Right renal pelvis (tissue), 4 donors: ENCODE measurements around the gene UGT8. TPM values are rescaled to one million over a fixed set of nuclear protein-coding genes. Genes with fewer than 3 reads are reported as not detected.
"Not testable (repeated sequence)": the region's sequence is repeated elsewhere in the genome, so short reads cannot be mapped to it uniquely, and the experiment has no call there.

Source experiments
- DNase-seq, 4 donors: peaks; one replicate each; pipeline ENCODE4 v3.0.0-alpha.2; 2013; ENCODE audit warnings: low read depth in 4 of 4, low spot score in 3 of 4, missing footprints in 1 of 4
- polyA plus RNA-seq, 4 donors: library from polyadenylated mRNA; unstranded; fragments of 120-200 nt; gene quantifications; one replicate each; pipeline ENCODE4 v1.2.1, GENCODE V29; 2013; ENCODE audit not compliant: insufficient read length in 4 of 4

The UGT8 gene, protein sequence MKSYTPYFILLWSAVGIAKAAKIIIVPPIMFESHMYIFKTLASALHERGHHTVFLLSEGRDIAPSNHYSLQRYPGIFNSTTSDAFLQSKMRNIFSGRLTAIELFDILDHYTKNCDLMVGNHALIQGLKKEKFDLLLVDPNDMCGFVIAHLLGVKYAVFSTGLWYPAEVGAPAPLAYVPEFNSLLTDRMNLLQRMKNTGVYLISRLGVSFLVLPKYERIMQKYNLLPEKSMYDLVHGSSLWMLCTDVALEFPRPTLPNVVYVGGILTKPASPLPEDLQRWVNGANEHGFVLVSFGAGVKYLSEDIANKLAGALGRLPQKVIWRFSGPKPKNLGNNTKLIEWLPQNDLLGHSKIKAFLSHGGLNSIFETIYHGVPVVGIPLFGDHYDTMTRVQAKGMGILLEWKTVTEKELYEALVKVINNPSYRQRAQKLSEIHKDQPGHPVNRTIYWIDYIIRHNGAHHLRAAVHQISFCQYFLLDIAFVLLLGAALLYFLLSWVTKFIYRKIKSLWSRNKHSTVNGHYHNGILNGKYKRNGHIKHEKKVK
- polyA plus RNA-seq: 10 to 100 TPM; 55.7 to 75.7 (median 67.8) TPM

DNA sequence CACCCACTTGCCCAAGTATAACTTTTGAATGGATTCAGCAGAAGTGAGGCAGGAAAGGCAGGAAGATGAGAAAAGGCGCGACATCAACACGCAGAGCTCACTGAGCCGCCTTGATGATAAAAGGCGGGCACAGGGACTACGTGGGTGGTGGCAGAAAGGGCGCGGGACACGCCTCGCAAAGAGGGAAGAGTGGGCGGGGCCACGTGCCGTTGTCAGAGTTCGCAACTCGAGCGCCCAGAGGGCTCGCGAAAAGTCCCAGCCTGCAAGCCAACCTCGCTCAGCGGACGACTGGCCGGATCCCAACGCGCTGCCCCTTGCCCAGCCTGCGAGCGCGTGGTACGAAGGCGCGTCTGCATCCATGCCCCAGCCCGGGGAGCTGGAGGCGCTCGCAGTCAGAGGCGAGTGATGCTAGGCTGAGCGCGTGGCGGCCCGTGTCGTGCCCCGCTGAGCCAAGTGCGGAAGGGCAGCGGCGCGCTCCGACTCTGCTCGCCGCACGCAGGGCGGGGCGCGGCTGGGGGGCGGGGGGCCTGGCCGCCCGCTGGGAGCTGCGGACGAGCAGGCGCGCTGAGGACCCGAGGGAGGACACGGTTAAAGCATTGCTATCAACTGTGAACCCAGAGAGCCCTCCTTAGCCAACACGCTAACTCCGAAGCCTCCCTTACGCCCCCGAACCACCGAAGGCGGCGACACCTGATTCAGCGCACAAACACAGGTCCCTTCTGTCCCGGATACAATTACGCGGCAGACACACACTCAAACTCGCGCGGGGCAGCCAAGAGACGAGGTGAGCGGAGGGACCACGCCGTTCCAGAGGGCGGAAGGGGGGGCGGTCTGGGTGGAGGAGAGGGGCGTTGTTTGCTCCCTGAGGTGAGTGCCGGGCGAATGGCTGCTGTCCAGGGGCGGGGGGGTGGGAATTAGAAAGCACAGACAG is at the start of gene UGT8:
TSS of gene UGT8 (plus strand) at position 617 of the 931 bp plus-strand sequence. CDS start 24,074 bp downstream, outside the sequence.
- no peak for DNase-seq

DNA sequence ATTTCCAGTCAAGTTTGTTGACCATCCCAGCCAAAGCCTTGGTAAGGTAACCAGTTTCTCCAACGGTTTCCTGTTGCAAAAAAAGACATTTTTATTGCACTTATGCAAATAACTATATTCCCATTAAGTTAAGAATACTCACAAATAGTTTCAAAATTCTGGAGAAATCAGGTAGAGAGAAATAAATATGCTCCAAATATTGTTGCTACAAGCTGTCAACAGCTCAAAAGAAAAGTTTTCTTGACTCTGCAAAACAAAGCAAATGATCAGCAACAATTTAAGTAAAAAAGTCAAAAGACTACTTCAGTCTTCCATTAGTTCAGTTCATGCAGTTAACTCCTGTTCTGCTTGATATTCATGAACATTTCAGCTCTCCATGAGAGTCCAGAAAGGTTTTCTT is 49.0 kb upstream of the UGT8 start:
- no peak for DNase-seq

DNA sequence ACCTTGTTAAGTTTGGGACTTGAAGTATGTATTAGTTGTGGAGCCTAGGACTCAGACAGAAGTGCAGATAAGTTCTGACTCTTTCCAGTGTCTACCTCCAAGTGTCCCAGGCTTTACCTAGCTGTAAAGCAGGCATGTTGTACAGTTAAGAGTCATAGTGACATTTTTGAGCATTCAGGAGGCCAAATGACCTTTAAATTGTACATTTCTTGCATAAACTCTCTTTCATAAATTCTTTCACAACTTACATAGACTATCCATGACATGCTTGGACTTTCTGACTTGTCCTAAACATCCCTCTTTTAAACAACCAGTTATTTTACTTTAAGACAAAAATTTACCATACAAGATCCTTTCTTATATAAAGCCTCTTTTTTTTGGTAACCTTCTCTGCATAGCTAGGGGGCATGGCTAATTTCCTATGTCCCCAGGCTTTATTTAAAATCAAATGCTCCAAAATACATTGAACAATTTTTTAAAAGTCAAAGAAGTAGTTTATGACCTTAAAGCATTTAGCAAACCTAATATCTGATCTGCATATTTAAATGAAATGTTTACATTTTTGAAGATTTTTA is 40.1 kb upstream of the UGT8 start:
- DNase-seq: no peak

DNA sequence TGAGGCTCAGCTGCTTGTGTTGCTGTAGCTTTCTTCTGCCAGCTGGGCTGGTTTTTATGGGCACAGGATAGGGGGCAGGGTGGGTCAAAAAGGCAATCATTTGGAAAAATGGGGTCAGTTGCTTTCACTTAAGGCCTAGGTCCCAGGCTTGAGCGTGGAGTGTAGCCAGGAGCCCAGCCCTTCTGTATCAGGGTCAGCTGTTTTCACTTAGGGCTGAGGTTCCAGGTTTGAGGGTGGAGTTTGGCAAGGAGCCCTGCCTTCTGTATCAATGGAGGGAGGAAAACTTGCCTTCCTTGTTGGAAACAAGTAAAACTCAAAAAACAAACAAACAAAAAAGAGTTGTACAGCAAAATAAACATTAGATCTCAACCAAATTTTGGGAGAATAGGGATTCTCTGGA is 37.0 kb upstream of the UGT8 start:
- no peak for DNase-seq

DNA sequence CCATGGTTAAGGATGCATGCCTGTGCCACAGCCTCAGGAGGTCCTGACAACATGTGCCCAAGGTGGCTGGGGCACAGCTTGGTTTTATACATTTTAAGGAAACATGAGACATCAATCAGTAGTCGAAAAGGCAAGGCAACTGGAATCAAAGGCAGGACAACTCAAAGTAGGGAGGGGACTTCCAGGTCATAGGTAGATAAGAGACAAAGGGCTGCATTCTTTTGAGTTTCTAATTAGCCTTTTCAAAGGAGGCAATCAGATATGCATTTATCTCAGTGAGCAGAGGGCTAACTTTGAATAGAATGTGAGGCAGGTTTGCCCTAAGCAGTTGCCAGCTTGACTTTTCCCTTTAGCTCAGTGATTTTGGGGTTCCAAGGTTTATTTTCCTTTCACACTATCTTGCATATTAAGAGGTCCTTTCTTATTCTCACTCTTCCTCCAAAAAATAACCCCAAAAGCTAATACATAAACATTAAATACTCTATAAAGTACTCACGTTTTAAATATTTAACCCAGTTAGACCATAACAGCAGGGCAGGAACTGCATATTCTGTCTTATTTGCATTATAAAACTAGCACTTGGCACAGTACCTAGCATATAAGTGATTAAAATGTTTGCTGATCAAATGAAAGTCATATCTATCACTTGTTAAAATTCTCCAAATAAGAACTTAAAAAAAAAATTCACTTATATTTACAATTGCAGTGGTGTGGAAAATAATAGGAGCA is 36.3 kb upstream of the UGT8 start:
- DNase-seq: no peak

DNA sequence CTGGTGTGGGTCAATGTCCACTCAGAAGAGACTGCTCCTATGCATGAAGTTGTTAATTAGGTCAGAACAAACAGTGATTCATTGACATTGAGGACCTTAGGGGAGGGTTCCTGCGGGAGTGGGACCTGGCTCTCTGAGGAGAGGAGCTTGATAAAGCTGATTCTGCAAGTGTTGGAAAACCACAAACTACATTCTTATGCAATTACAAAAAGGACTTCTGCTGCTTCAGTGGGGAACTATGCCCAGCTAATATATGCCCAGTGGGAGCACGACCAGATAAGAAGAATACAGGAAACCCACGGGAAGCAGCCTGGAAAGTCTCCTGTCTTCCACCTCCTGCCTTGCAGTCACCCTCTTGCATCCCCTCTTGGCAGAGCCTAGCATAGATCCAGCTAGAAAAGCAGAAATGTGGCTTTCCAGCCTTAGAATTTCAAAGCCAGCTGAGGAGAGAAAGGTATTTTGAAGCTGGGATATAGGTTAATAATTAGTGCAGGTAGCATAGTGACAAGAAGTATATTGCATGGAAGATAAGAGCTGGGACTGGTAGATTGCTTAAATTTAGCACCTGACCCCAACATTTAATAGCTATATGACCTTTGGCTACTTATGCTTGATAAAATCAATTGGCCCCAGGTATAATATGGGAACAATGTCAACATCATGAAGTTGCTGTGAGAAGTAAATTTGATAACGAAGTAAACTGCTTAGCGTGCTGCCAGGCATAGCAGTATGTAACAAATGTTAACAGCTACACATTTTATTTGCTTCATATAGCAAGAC is 34.9 kb upstream of the UGT8 start:
- no peak for DNase-seq

DNA sequence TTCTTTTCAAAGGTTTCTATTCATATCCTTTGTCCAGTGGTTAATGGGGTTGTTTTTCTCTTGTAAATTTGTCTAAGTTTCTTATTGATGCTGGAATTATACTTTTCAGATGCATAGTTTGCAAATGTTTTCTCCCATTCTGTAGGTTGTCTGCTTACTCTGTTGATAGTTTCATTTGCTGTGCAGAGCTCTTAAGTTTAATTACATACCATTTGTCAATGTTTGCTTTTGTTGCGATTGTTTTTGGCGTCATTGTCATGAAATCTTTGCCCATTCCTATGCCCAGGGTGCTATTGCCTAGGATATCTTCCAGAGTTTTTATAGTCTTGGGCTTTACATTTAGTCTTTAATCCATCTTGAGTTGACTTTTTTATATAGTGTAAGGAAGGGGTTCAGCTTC is 21.2 kb upstream of the UGT8 start:
- DNase-seq: no peak

DNA sequence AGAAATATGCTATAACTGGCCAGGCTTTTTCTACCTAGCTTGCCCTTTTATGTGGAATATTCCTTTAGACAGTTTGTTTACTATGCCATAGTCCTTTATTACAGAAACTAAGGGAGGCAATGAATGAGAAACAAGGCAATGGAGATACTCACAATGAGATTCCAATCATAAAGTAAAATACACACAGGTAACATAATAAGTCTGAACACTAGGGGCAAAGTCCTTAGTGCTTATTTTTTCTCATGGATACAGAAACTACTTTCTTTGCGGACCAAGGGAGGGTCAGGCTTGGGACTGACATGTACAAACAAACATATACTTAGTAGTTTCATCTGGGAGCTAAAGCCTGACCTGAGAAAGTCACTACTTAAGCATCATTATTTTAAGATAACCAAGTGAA is 16.0 kb upstream of the UGT8 start:
- DNase-seq: no peak

DNA sequence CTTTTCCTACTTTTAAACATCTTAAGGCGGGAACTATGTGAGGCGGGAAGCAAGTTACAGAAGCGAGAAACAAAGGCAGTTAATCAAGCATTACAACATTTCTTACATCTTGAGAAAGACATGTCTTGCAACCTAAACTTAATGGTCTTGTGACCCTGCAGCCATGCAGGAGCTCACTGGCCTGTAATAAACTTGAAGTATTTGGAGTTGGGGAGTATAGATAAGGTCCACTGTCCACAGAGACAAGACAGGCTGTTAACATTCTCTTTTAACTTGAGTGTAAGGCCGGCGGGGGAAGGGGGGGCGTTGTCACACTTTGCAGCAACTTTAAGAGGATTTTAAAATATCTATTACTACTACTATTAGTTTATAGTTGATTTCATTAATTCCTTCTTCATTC is 10.3 kb upstream of the UGT8 start:
- DNase-seq: no peak

DNA sequence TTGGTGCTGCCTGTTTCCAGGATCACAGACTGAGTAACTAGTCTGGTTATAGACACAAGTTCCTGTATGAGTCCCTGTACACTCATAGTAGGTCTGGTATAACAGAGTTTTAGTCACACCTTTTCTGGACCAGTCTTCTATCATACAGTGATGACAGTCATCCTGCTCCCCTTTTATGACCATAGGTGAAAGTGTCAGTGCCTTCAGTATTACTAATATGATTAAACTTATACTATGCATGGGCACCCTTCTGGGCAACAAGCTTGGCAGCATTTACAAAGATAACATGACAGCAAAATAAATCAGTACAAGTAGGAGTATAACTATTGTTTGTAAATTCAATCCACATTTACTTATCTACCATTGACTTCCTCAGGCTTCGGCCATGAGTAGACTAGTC is 8.2 kb upstream of the UGT8 start:
- DNase-seq: not testable (repeated sequence)

DNA sequence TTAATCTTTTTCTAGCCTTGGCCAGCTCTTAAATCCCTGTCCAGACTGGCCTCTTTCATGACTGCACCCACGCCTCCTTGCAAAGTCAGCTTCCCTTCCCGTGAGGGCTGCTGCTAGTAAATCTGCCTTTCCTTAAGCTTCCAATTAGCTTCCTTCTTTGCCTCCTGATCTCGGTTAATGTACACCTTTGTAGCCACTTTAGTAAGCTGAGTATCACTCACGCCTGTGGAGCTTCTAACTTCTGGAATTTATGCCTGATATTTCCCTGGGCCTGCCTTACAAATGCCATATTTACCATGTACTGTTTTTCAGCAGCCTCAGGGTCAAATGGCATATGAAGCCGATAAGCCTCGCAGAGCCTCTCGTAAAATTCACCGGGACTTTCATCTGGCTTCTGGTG is 5.1 kb upstream of the UGT8 start:
- no peak for DNase-seq

DNA sequence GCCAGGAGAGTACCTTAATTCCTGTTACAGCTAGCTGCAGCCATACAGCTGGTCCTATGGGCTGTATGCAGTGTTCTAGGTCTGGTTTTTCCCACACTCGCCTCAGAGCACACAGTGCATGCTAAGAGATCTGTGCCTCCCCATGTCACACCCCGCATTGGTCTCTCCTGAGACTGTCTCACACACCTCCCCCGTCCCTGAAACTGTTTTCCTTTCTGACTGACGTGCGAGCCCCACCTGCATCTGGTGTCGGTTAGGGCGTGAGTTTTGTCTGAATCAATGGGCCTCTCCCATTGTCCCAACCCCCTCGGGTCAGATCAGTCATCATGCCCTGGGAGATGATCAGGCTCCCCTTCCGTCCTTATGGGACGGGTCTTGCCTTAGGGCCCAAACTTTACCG is 3.4 kb upstream of the UGT8 start:
- DNase-seq: no peak

DNA sequence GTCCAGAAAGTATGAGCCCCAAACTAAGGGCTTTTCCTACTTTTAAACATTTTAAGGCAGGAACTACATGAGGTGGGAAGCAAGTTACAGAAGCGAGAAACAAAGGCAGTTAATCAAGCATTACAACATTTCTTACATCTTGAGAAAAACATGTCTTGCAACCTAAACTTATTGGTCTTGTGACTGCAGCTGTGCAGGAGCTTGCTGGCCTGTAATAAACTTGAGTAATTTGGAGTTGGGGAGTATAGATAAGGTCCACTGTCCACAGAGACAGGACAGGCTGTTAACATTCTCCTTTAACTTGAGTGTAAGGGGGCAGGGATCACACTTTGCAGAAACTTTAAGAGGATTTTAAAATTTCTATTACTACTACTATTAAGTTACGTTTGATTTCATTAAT is 2.7 kb upstream of the UGT8 start:
- no peak for DNase-seq

DNA sequence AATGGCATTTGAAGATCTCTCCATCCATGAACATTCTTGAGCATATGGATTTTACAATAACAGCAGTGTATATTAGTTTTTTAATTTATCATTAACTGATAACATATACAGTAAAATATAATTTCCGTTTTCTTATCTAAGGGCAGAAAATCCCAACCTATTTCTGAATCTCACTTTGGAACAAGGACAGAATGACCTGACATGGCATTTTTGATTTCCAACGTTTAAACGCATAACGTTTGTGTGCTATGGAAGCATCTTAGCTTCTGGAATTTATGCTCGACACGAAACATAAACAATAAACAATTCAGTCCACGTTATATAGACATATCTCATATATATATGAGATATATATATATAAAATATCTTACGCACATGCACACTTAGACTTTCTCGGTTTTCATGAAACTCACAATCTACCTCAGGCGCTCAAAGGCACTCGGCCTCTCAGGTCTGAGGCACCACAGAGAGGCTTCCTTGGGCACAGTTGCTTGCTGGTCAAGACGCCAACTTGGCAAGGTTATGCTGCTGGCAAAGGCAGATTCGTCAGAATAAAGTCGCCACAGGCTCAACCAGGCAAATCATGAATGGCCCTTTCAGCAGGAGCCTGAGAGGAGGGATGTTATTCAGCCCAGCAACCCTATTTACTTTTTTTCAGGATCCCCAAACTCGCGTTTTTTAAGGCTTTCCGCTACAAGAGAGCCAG is 1.0 kb upstream of the UGT8 start:
- DNase-seq: no peak

DNA sequence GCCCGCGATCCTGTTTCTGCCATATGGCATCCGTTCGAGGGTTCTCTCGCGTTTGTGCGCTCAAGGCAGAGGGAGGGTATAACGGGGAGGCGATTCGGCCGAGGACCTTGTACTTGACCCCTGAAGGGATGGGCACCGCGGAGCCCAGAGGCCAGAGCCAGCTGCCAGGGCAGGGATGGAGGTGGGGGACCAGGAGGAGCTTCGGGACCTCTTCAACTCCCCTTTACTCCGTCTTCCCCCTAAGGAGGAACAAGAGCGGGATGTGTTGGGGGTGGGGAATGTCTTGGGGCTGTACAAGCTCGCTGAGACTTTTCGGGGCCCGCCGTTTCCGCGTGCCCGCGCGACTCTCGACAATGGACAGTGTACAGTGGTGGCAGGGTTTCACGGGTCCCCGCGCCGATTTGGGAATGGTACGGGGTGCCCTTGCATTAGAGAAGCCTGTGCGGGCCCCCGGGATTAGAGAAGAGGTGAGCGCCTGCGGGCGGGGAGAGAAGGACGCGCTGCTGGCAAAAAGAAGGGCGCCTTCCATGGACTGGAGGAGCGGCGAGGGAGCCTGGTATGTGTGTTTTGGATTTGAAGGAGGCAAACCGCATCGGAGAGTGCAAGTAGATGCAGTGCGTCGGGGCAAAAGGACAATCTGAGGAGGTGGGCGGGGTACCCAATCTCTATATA is 760 bp downstream of the UGT8 start:
- no peak for DNase-seq

DNA sequence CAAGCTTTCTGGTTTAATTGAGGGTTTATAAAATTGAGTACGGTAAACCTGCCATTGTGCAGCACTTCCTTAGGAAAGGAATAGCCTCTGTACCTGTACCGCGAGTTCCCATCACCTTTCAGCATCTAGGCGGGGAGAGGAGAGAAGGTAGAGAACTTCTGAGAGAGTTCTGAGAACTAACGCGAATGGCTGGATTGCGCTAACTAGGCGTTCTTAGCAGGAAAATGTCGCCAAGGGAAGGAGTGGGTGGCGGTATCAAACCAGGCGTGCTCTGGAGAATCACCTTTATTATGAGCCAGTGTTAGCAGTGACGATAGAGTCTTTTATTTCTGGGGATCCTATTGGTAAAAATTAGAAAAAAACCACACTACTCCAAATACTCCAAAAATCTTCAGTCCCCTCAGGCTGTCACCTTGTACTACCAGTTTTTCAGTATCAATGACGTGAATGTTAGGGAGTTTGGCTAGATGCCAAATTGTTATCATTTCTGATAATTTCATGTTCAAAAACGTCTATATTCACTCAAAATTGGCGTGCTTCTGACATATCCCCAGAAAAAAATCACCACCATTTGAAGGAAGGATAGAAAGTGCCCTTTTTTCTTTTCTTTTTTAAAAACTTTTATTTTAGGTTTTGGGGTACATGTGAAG is 1.4 kb downstream of the UGT8 start:
- no peak for DNase-seq

DNA sequence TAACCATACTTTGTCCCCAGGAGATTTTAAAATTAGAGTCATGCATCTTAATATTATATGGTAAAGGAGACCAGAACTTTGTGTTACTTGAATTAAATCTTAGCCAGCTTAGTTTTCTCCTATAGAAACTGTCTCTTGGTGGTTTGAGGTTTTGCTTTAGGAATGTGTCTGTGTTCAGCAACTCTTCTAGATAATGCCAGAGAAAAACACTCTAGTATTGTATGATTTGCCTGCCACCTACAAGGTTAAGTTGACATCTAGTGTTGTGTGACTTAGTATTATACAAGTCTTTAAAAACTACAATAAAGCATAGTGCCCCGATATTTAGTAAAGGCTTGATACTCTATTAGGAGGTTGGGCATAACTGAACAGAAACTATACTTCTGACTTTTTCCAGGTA is 2.1 kb downstream of the UGT8 start:
- DNase-seq: no peak
